ENCODE measurements around the gene SLC2A2.
"Not testable (repeated sequence)": the region's sequence is repeated elsewhere in the genome, so short reads cannot be mapped to it uniquely, and the experiment has no call there.

Gene SLC2A2

DNA sequence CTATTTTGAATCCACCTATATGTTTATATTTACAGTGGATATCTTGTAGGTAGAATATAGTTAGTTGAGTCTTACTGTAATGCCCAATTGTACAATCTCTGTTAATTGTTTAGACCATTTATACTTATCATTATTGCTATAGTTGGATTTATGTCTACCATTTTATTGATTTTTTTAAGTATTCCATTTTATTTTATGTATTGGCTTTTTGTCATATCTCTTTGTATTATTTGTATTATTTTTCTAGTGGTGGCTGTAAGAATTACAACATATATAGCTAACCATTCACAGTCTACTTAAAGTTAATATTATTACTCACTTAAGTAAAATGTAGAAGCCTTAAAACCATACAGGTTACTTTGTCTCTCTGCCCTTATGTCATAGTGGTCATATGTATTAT is 46.1 kb downstream of the SLC2A2 start:
- DNase-seq, result no peak

DNA sequence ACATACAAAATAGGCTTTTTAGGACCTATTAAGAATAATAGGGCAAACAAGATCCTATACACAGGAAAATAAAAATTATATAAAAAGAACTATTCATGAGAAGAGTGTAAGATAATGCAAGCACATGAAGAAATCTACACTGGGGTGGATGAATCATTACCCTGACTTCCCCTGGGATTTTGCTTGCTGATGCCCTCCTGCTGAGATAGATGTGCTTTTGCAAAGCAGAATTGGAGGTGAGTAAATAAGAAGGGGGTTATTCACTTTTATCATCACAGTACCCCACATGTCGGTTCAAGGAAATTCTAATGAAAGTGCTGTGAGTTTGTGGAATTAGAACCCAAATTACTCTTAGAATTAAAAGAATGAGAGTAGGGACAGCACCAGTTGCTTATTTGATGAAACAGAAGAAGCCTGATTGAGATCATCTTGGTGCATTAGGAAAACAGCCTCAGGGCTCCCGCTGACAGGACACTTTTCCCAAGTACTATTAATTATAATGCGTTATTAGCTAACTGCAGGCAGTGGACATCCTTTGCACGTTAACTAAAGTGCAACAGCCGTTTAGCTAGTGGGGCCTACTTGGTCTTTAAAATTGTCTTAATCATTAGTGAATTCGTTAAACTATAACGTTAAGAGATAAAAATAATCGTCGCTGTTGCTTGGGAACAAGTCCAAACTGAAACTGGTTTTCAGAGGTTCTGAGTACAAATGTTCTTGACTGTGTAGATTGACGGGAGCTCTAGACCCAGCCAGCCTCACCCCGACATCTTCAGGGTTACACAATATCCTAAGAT is 48.4 kb downstream of the SLC2A2 start:
- no peak for DNase-seq

DNA sequence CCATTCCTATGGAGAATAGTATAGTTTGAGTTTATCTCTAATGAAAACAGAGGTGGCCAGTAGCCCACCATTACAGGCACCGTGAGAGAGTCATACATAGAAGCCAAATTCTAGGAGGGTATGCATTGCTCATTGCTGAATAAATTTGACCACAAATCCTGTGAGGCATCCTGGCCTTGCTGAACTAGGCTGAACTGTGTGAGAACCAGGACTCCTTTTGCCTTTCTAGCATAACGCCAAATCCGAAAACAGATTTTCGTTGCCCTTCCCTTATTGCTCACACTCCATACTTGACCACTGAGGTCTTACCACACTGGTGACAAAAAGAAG is 50.4 kb downstream of the SLC2A2 start:
- DNase-seq, result no peak

DNA sequence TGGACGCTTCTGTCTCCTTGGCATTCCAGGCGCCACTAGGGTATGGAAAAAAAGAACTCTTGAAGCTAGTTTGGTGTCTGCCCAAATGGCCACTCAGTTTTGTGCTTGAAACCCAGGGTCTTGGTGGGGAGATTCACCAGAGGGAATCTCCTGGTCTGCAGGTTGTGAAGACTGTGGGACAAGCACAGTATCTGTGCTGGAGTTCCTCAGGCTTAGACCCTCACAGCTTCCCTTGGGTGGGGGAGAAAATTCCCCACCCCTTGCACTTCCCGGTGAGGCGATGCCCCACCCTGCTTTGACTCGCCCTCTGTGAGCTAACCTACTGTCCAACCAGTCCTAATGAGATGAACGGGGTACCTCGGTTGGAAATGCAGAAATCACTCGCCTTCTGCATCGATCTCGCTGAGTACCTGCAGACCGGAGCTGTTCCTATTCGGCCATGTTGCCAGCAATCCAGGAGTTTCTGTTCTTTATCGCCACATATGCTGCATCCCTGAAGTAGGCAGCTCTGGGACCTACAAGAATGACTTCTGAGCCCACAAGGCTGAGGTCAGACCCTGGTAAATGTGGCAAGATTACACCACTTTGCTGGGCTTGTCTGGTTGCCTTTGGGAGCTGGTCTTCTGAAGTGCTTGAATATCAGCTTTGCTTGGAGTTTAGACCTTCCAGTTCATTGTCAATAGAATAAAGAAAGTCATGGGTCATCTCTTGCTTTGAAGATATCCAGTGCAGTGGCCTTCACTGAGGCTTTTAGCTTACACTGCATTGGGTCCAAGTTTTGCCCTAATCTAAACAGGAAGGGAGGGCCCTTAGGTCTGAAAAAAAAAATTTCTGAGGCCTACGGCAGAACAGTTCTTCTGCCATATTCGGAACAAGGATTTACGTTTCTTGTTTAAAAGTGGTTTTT is 51.0 kb downstream of the SLC2A2 start:
- DNase-seq, result no peak

DNA sequence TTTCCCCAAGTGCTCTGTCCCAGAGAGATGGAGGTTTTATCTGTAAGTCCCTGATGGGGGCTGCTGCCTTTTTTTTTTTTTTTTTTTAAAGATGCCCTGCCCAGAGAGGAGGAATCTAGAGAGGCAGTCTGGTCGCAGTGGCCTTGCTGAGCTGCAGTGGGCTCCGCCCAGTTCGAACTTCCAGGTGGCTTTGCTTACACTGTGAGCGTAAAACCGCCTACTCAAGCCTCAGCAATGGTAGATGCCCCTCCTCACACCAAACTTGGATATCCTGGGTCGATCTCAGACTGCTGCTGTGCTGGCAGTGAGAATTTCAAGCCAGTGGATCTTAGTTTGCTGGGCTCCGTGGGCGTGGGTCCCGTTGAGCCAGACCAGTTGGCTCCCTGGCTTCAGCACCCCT is 51.6 kb downstream of the SLC2A2 start:
- no peak for DNase-seq

DNA sequence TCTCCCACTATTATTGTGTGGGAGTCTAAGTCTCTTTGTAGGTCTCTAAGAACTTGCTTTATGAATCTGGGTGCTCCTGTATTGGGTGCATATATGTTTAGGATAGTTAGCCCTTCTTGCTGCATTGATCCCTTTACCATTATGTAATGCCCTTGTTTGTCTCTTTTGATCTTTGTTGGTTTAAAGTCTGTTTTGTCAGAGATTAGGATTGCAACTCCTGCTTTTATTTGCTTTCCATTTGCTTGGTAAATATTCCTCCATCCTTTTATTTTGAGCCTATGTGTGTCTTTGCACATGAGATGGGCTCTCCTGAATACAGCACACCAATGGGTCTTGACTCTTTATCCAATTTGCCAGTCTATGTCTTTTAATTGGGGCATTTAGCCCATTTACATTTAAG is 53.6 kb downstream of the SLC2A2 start:
- DNase-seq, result not testable (repeated sequence)

DNA sequence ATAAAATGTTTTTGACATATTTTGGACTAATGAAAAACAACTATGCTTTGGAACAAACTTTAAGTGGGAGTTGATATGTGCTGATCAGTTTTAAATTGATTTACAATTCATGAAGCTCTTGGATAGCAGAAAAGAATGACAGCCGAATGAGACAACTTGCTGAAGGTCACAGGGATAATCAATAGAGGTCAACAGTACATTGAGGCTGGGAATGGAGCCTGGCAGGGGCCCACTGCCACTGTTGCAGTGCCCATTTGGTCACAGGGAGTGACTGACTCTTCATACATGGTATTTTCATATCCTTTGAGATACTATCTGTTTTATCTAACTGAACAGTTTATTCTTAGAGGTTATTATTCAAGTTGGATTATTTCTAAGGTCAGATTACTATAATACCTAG is 59.4 kb downstream of the SLC2A2 start:
- no peak for DNase-seq

DNA sequence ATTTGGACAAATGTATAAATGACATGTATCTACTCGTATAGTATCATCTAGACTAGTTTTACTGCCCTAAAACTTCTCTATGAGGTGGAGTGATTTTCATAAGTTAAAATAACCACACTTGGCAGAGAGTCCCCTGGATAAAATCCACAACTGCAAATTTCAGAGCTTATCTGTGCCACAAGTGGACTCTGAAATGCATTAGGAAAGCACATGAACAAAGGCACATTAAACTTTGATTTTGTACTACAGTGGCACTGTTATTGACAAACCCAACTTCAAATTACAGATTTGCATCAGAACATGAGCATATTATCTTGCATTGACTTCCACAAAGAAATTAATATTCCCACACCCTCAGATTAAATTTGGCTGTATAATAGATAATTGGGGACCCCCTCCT is 60.0 kb downstream of the SLC2A2 start:
- no peak for DNase-seq

DNA sequence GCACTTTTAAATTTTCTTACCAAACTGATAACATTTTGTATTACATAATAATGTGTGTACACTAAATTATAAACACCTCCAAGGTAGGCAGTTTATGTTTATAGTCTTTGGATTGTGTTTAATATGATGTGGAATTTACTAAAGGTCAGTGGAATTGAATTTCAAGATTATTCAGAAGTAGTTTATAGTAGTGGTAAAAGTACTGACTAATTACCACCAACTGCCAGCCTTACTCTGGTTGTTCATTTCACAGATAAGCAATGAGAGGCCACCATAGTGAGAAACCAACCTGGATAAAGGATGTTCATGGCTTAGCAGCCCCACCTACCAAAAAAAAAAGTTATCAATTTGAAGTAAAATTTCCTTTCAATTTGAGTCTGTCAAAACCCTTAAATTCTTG is 64.1 kb downstream of the SLC2A2 start:
- no peak for DNase-seq

DNA sequence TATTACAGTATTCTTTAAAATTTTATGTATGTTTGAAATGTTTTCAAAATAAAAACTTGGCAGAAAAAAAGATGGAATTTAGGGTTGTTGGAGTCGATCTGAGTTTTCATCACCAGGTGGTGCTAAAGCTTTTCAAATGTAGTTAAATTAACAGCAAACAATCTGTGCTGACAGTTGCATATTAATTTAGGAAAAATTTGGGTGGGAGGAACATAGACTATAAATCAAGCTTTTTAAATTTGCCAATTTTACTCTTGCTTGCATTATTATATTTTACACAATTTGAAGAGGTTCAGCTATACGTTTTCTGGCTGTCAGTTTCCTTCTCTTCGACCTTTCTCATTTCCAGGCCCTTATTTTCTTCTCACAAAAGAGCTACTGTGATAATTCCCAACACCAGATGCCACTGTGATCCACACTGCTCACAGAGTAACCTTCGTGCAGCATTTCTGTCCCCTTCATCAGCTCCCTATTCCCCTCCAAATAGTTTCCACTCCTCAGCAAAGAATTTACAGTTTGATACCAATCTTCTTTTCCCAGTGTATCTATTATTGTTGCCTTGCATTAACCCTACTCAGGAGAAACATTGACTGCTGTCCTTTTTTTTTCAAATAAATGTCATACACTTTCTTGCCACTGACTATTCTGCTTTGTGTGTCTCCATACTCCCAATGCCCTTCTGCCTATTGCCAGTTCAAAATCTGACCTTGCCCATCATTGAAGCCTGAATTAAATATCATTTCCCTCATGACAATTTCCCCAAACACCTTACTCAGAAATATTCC is 64.7 kb downstream of the SLC2A2 start:
- peak; percentile 30 for DNase-seq

DNA sequence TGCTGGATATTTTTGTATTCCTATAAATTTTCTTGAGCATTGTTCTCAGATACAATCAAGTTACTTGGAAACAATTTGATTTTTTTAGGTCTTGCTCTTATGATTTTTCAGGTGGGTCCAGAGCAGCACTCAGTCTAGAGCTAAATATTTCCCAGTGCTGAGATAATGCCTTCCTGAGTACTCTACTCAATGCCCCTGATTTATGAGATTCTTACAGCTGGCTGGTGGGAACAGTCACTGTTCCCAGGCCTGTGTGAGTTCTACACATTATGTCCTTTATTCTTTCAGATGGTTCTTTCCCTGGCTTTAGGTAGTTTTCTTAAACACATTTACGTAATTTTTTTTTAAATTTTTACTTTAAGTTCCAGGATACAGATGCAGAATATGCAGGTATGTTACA is 67.1 kb downstream of the SLC2A2 start:
- no peak for DNase-seq

DNA sequence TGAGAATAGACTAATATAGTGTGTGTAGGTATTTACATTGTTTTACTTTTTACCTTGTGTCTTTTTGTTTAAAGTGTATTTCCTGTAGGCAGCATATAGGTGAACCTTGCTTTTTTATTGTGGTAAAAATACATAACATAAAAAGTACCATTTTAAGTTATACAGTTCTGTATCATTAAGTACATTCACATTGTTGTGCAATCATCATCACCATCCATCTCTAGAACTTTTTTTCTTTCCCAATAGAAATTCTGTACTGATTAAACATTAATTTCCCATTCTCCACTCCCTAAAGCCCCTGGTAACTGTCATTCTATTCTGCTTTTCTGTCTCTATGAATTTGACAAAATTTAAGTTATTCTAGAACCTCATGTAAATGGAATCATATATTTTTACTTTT is 69.9 kb downstream of the SLC2A2 start:
- DNase-seq, result no peak

DNA sequence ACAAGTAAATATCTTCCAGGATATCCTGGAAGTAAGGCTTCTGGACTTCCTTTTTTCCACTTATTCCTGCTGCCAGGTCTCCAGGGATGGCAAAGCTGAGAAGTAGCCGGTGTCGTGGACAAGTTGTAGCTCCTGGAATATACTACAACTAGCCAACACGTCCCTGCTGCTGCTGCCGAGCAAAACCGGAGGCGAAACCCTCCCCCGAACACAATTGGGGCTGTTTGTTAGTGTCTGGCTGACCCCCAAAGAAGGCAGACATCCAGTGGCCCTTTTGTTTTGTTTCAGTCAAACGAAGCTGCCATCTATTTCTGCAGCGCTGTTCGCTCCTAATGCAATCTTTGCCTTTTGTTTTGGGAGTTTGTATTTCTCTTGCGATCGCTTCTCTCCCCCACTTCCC is 72.8 kb downstream of the SLC2A2 start:
- DNase-seq, result no peak

DNA sequence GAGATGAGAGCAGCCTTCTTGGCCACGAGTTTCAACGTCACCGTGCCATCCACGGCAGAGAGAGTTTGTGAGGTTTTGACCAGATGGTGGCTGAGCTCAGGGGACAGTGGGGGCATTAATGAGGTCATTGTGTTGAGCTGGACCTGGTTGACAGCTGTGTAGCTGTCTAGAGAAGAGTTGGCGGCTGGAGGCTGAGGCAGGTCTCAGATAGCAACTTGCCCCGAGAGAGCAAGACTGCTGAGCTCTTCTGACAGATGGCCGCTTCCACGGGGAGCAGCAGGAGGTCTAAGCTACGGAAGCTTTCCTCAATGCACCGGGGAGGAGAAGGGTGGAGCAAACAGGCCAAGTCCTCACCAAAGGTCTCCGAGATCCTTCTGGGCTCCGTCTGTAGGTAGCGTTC is 73.3 kb downstream of the SLC2A2 start:
- DNase-seq, result no peak

DNA sequence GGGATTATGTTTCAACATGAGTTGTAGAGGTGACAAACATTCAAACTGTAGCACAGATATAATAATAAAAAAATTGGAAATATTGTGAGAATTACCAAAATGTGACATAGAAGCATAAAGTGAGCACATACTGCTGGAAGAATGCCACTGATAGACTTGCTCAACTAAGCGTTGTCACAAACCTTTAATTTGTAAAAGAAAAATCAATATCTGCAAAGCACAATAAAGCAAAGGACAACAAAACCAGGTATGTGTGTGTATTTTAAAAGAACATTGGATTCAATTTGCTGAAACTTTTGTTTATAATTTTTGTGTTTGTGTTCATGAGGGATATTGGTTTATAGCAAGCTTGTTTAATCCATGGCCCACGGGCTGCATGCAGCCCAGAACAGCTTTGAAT is 77.3 kb downstream of the SLC2A2 start:
- no peak for DNase-seq

DNA sequence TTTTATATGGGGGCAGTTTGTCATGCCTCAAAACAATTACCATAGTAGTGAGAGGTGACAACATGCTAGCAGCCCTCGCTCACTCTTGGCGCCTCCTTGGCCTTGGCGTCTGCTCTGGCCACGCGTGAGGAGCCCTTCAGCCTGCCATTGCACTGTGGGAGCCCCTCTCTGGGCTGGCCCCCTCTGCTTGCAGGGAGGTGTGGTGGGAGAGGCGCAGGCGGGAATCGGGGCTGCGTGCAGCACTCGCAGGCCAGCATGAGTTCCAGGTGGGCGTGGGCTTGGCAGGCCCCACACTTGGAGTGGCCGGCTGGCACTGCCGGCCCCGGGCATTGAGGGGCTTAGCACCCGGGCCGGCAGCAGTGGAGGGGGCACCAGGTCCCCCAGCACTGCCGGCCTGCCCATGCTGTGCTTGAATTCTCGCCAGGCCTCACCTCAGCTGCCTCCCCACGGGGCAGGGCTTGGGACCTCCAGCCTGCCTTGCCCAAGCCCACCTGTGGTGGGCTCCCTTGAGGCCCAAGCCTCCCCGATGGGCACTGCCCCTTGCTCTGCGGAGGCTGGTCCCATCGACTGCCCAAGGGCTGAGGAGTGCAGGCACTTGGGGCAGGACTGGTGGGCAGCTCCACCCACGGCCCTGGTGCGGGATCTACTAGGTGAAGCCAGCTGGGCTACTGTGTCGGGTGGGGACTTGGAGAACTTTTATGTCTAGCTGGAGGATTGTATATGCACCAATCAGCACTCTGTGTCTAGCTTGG is 79.3 kb downstream of the SLC2A2 start:
- DNase-seq, result no peak

All from CD4-positive, alpha-beta T cell treated with Interleukin-12 subunit alpha and Interleukin-12 subunit beta, for 1 hour (primary cell).